Frontal cortex (tissue), 4 donors: ENCODE data around the gene MRPL51. TPM values are rescaled to one million over a fixed set of nuclear protein-coding genes. Genes with fewer than 3 reads are reported as not detected.

Source experiments
- DNase-seq, 2 donors: peaks; one replicate each; pipeline ENCODE4 v3.0.0; 2012; ENCODE audit warnings: low spot score in 2 of 2
- FAIRE-seq: peaks from 2 replicates; lab custom pipeline; 2012; peaks lifted over from hg19 to GRCh38; lab: Jason Lieb, UNC
- total RNA-seq: library from RNA; depleted of rRNA; stranded (reverse); fragments of >200 nt; gene quantifications from one replicate; pipeline ENCODE4 v1.2.3, GENCODE V29; 2014
- donor health status: control.
- donor health status: control.
- donor health status: control.

MRPL51 gene
- total RNA-seq, 1 donor from 2014 or later, result 27.3 TPM

DNA sequence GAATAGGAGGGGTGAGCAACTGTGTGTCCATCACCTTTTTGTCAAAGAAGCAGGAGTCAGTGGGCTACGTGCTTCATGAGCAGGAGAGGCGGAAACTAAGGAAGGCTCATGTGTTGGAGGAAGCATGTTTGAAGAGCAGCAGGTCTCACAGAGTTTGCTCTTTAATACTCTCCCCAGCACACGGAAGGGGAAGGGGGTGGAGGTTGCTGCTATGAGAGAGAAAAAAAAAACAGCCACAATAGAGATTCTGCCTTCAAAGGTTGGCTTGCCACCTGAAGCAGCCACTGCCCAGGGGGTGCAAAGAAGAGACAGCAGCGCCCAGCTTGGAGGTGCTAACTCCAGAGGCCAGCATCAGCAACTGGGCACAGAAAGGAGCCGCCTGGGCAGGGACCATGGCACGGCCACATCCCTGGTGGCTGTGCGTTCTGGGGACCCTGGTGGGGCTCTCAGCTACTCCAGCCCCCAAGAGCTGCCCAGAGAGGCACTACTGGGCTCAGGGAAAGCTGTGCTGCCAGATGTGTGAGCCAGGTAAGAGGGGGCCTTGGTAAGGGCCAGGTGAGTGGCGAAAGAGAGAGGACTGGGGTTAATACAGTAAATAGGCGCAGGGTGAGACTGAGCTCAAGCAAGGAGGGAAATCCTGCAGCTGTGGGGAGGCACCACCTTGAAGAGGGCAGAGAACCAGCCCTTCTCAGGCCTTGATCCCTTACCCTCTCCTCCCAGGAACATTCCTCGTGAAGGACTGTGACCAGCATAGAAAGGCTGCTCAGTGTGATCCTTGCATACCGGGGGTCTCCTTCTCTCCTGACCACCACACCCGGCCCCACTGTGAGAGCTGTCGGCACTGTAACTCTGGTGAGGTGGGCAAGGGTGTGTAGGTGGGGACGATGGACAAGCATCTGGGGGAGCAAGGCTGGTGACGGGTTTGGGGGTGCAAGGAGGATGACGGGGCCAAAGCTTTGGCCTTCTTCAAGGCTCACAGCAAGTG, 48.1 kb downstream of the MRPL51 start, which contains the start of gene CD27:
Gene CD27 (plus strand): TSS at position 252 of the 985 bp plus-strand sequence. CDS start 141 bp downstream, at position 393.
- DNase-seq (no peak), FAIRE-seq (no peak)

DNA sequence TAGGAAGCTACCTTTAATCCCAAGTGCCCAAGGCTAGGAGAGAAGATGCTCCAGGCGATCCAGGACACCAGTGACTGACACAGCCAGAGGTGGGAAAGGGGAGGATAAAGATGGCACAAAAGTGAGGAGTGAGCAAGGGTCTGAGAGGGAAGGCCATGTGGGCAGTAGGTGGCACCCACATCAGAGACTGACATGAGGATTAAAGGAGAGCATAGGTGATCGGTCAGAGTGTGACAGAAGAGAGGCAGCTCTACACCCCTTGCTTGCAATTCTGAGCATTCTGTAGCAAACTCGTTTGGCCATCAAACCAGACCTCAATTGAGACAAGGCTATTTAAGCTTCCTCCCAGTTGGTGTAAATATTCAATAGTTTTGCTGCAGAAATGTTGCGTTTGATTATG, 49.0 kb downstream of the MRPL51 start:
- FAIRE-seq, result no peak

DNA sequence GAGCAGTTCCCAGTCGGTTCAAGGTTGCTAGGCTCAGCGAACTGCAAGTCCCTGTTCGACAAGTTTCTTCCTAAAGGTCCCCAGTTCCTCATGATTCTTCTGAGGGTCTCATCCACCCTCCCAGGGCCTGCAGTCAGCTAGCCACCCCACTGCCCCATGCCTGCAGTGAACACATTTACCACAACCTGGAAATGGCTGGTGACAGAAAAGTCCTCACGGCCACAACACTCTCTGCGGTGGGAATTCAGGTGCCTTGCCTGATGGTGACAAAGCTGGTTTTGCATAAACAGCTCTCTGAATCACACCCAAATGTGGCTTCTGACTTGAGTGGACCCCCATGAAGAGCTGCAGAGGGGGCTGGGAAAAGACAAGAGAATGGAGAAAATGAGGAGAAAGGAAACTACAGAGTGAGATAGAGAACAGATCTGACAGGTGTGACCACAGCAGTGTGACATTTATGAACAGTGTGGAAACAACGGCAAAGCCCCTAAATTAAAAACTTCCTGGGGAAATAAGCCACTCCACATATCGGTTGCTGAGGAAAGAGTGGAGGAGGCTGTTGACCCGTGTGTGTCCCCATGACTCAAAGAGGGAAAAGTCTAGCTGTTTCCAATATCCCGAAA, 49.6 kb downstream of the MRPL51 start:
- FAIRE-seq, result no peak

More for the DNA sequence above, 49.0 kb downstream of the MRPL51 start:
- no peak for DNase-seq

DNA sequence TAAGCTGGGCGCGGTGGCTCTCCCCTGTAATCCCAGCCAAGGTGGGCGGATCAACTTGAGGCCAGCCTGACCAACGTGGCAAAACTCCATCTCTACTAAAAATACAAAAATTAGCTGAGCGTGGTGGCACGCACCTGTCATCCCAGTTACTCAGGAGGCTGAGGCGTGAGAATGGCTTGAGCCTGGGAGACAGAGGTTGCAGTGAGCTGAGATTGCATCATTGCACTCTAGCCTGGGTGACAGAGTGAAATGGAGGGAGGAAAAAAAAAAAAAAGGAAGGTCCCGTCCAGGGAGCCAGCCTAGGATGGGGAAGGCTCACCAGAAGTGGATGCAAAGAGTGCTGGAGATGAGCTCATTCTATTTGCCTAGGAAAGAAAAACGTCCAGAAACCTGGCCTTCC, 50.2 kb downstream of the MRPL51 start:
- DNase-seq, result no peak

More for the DNA sequence above, 49.6 kb downstream of the MRPL51 start:
- DNase-seq, result no peak

More for the DNA sequence above, 50.2 kb downstream of the MRPL51 start:
- no peak for FAIRE-seq

Other genes starting within 250 kb of the MRPL51 start
- gene PLEKHG6, start 182.6 kb downstream of the MRPL51 start, total RNA-seq, result under 0.01 TPM
- gene TNFRSF1A, start 151.2 kb downstream of the MRPL51 start, total RNA-seq, result 4.5 TPM
- gene SCNN1A, start 117.7 kb downstream of the MRPL51 start, total RNA-seq, result not detected
- gene LTBR, start 109.1 kb downstream of the MRPL51 start, total RNA-seq, result 2.4 TPM
- gene CD27, start 48.3 kb downstream of the MRPL51 start, total RNA-seq, result 0.41 TPM
- 0.82 TPM for gene TAPBPL, start 41.2 kb downstream of the MRPL51 start, total RNA-seq
- 1.2 TPM for gene VAMP1, start 22.6 kb downstream of the MRPL51 start, total RNA-seq
- 9.4 TPM for gene NCAPD2, start 840 bp upstream of the MRPL51 start, total RNA-seq
- gene GAPDH, start 41.3 kb upstream of the MRPL51 start, total RNA-seq, result 1,793 TPM
- gene IFFO1, start 62.8 kb upstream of the MRPL51 start, total RNA-seq, result 4.9 TPM
- 9.4 TPM for gene NOP2, start 75.0 kb upstream of the MRPL51 start, total RNA-seq
- 201 TPM for gene CHD4, start 114.1 kb upstream of the MRPL51 start, total RNA-seq
- 0.41 TPM for gene LPAR5, start 142.7 kb upstream of the MRPL51 start, total RNA-seq
- gene ACRBP, start 154.2 kb upstream of the MRPL51 start, total RNA-seq, result 0.41 TPM
- 81.9 TPM for gene ING4, start 169.9 kb upstream of the MRPL51 start, total RNA-seq
- gene ZNF384, start 196.1 kb upstream of the MRPL51 start, total RNA-seq, result 12.2 TPM
- 1.2 TPM for gene PIANP, start 207.6 kb upstream of the MRPL51 start, total RNA-seq
- 24.5 TPM for gene COPS7A, start 230.8 kb upstream of the MRPL51 start, total RNA-seq